Body of pancreas (tissue), 4 donors: ENCODE measurements around the gene GARNL3. TPM values are rescaled to one million over a fixed set of nuclear protein-coding genes. Genes with fewer than 3 reads are reported as not detected.
A peak's percentile ranks its signal among the peaks of the same experiment; 100 is the strongest.

Experiments used
- ATAC-seq: fragments of 150-250 bp; one replicate; pipeline ENCODE4 v1.9.1; 2016
- DNase-seq, 4 donors: peaks; one replicate each; pipeline ENCODE4 v3.0.0-alpha.2; 2019
- H3K27ac ChIP-seq, 4 donors: fragments of 200-600 bp; sonication (generic); 1 replicate in 3 of 4; 2 replicates in 1 of 4; pipeline versions ENCODE4 v1.5.1 to v1.6.1; 2016 to 2019; ENCODE audit warnings: mild to moderate bottlenecking in 1 of 4, mixed read lengths in 1 of 4, moderate library complexity in 1 of 4
- H3K27me3 ChIP-seq, 2 donors: fragments of 200-600 bp; sonication (generic); one replicate each; pipeline ENCODE4 v1.6.0; 2016; ENCODE audit warnings: mild to moderate bottlenecking in 1 of 2
- H3K36me3 ChIP-seq, 2 donors: fragments of 200-600 bp; sonication (generic); replicated peaks in 1 of 2; 2 replicates each; pipeline ENCODE4 v1.5.1; 2016; ENCODE audit warnings: low read depth in 2 of 2; ENCODE audit not compliant: insufficient read depth in 1 of 2
- H3K4me1 ChIP-seq: fragments of 200-600 bp; sonication (generic); one replicate; pipeline ENCODE4 v1.6.0; 2016
- H3K4me3 ChIP-seq, 2 donors: fragments of 200-600 bp; sonication (generic); 1 replicate in 1 of 2; 2 replicates in 1 of 2; pipeline ENCODE4 v1.5.1; 2016 to 2019
- H3K9me3 ChIP-seq, 3 donors: fragments of 200-600 bp; sonication (generic); 1 replicate in 2 of 3; 2 replicates in 1 of 3; pipeline ENCODE4 v1.5.1; 2016
- POLR2A ChIP-seq, 3 donors: fragments of 450-650 bp; IDR thresholded peaks; one replicate each; pipeline ENCODE4 v1.6.1; 2016; ENCODE audit warnings: antibody characterized with exemption in 3 of 3, mild to moderate bottlenecking in 2 of 3
- WGBS, 2 donors: methylation state at CpG; one replicate each; pipeline ENCODE4 v1.1.5; 2017; 5-methylcytosine and 5-hydroxymethylcytosine counted together
- intact Hi-C: fragments of 100-400 bp; cut with DNase I; formaldehyde crosslinking; loops from one replicate; pipeline ENCODE4 v1.15.1; 2023
- total RNA-seq, 2 donors: library from RNA; depleted of rRNA; stranded (reverse); fragments of >200 nt; gene quantifications; one replicate each; pipeline ENCODE4 v1.1.0, GENCODE V29; 2016
- TF ChIP-seq, protein P1 (sequence below), 7 experiments: fragments of 450-650 bp in 4 of 7; fragments of 200-600 bp in 3 of 7; sonication (generic) in 3 of 7; IDR thresholded peaks; one replicate each; pipeline ENCODE4 v1.5.1; 2016 to 2019; ENCODE audit warnings: antibody characterized with exemption in 7 of 7

Gene GARNL3
- total RNA-seq, 2 donors from 2014 or later, result 5.9 to 23.6 TPM

- no peaks in the 10 kb centered on the region for H3K9me3 ChIP-seq
- WGBS, 2 donors, result 4 to 6% methylated on average over 36 to 52 of the region's 53 CpGs
- peak overlapping the region; percentile 38 to 46 for H3K4me3 ChIP-seq
- TF ChIP-seq, protein P1, sequence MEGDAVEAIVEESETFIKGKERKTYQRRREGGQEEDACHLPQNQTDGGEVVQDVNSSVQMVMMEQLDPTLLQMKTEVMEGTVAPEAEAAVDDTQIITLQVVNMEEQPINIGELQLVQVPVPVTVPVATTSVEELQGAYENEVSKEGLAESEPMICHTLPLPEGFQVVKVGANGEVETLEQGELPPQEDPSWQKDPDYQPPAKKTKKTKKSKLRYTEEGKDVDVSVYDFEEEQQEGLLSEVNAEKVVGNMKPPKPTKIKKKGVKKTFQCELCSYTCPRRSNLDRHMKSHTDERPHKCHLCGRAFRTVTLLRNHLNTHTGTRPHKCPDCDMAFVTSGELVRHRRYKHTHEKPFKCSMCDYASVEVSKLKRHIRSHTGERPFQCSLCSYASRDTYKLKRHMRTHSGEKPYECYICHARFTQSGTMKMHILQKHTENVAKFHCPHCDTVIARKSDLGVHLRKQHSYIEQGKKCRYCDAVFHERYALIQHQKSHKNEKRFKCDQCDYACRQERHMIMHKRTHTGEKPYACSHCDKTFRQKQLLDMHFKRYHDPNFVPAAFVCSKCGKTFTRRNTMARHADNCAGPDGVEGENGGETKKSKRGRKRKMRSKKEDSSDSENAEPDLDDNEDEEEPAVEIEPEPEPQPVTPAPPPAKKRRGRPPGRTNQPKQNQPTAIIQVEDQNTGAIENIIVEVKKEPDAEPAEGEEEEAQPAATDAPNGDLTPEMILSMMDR (IDR thresholded peaks at IDR 0.05), result peak in 1 of 7 experiments; percentile 6
- peak; percentile 37 to 78 (median 76) for TF ChIP-seq POLR2A (IDR thresholded peaks at IDR 0.05)
- intact Hi-C loops, result no loop called here
- H3K27me3 ChIP-seq, result no peaks in the 10 kb centered on the region
- peaks cover 6% of the 10 kb centered on the region for H3K4me1 ChIP-seq
- peak overlapping the region; percentile 52 to 83 (median 76) for H3K27ac ChIP-seq
- ATAC-seq (peak; percentile 100), DNase-seq (peak; percentile 97 to 99 (median 98))
- H3K36me3 ChIP-seq, result no peaks in the 10 kb centered on the region
These were observed 19.7 kb upstream of the GARNL3 start for GRCh38 chr9:127244609-127245601.

DNA sequence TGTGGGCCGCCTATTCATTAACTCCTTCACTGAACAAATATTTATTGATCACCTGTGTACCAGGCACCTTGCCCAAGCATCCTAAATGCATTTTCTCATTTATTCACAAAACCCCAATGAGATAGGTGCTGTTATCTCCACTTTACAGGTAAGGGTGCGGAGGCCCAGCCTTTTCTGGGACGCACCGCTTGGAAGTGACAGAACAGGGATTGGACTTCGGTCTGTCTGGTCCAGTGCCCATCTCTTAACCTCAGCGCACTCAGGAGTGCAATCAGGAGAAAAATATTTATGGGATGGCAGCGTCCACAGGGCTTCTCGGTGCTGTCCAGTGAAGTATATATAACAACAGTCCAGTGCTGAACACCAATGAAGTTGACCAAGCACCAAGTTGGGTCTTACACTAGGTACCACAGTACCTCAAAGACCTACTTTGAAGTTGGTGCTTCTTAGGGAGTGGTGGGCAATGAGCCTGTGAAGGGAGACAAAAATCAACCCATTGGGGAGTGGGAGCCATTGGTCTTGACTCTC is 18.9 kb upstream of the GARNL3 start:
- Histone ChIP-seq H3K27ac (peak overlapping the region in 3 of 4 donors; percentile 72 to 83 (median 80)), H3K4me1 (peaks cover 6% of the 10 kb centered on the region), H3K9me3 (no peaks in the 10 kb centered on the region), H3K4me3 (peak overlapping the region in 1 of 2 donors; percentile 46), H3K27me3 (no peaks in the 10 kb centered on the region), H3K36me3 (no peaks in the 10 kb centered on the region)
- WGBS, 2 donors, result 20 to 36% methylated on average over 8 of the region's 8 CpGs
- ATAC-seq (no peak), DNase-seq (peak in 3 of 4 donors; percentile 8 to 21 (median 19))
- TF ChIP-seq POLR2A (IDR thresholded peaks at IDR 0.05), result no peak
- intact Hi-C loops, result no loop called here

- intact Hi-C loops, result no loop called here
- DNase-seq (no peak), ATAC-seq (no peak)
- H3K4me1 ChIP-seq, result peaks cover 6% of the 10 kb centered on the region
- no peaks in the 10 kb centered on the region for H3K27me3 ChIP-seq
- no peaks in the 10 kb centered on the region for H3K9me3 ChIP-seq
- H3K4me3 ChIP-seq, result no peak overlapping the region
- H3K27ac ChIP-seq, result no peak overlapping the region
- 85 to 87% methylated on average over 3 of the region's 3 CpGs for WGBS, 2 donors
- H3K36me3 ChIP-seq, result no peaks in the 10 kb centered on the region
- no peak for TF ChIP-seq POLR2A (IDR thresholded peaks at IDR 0.05)
- TF ChIP-seq, protein P1 (IDR thresholded peaks at IDR 0.05), result no peak
These were observed 16.3 kb upstream of the GARNL3 start for GRCh38 chr9:127248241-127248640.

- intact Hi-C loops, result no loop called here
- Histone ChIP-seq H3K4me1 (peaks cover 6% of the 10 kb centered on the region), H3K9me3 (no peaks in the 10 kb centered on the region), H3K36me3 (no peaks in the 10 kb centered on the region), H3K4me3 (no peak overlapping the region), H3K27ac (no peak overlapping the region), H3K27me3 (no peaks in the 10 kb centered on the region)
- no peak for ATAC-seq
- TF ChIP-seq, protein P1 (IDR thresholded peaks at IDR 0.05), result no peak
- TF ChIP-seq POLR2A (IDR thresholded peaks at IDR 0.05), result no peak
- 82 to 86% methylated on average over 5 of the region's 5 CpGs for WGBS, 2 donors
- DNase-seq, result no peak
These were observed 14.7 kb upstream of the GARNL3 start for GRCh38 chr9:127249877-127250276.

- intact Hi-C loops, result no loop called here
- Histone ChIP-seq H3K9me3 (no peaks in the 10 kb centered on the region), H3K4me1 (no peaks in the 10 kb centered on the region), H3K27ac (no peak overlapping the region), H3K4me3 (no peak overlapping the region), H3K36me3 (no peaks in the 10 kb centered on the region), H3K27me3 (no peaks in the 10 kb centered on the region)
- ATAC-seq (no peak), DNase-seq (no peak)
- 58 to 76% methylated on average over 3 of the region's 3 CpGs for WGBS, 2 donors
- no peak for TF ChIP-seq POLR2A (IDR thresholded peaks at IDR 0.05)
- TF ChIP-seq, protein P1 (IDR thresholded peaks at IDR 0.05), result no peak
These were observed 13.6 kb upstream of the GARNL3 start for GRCh38 chr9:127250896-127251391.
